KG1 (cell line): ENCODE measurements around the gene TMEM117.
"Not testable (repeated sequence)": the region's sequence is repeated elsewhere in the genome, so short reads cannot be mapped to it uniquely, and the experiment has no call there.

ENCODE experiments used
- DNase-seq: peaks from one replicate; lab custom pipeline; 2025; lab: John Stamatoyannopoulos, UW

TMEM117 gene

GRCh38 chr12:44025499-44025898 is 189.6 kb downstream of the TMEM117 start:
- DNase-seq: no peak

GRCh38 chr12:44026046-44026445 is 190.2 kb downstream of the TMEM117 start:
- DNase-seq: no peak

- not testable (repeated sequence) for DNase-seq
Observed at GRCh38 chr12:44026926-44027325, 191.0 kb downstream of the TMEM117 start.

- no peak for DNase-seq
Observed at GRCh38 chr12:44029194-44029593, 193.3 kb downstream of the TMEM117 start.

GRCh38 chr12:44031472-44032185 is 195.7 kb downstream of the TMEM117 start:
- DNase-seq: no peak

GRCh38 chr12:44034906-44035305 is 199.0 kb downstream of the TMEM117 start:
- no peak for DNase-seq

- no peak for DNase-seq
Observed at GRCh38 chr12:44036875-44037443, 201.1 kb downstream of the TMEM117 start.

- DNase-seq: no peak
Observed at GRCh38 chr12:44038411-44038810, 202.5 kb downstream of the TMEM117 start.

GRCh38 chr12:44044491-44044890 is 208.6 kb downstream of the TMEM117 start:
- DNase-seq: not testable (repeated sequence)

- DNase-seq: no peak
Observed at GRCh38 chr12:44046732-44047417, 211.0 kb downstream of the TMEM117 start.

GRCh38 chr12:44052554-44052953 is 216.7 kb downstream of the TMEM117 start:
- no peak for DNase-seq

GRCh38 chr12:44053549-44054127 is 217.8 kb downstream of the TMEM117 start:
- DNase-seq: no peak

GRCh38 chr12:44054281-44054680 is 218.4 kb downstream of the TMEM117 start:
- no peak for DNase-seq

GRCh38 chr12:44058366-44058765 is 222.5 kb downstream of the TMEM117 start:
- DNase-seq: no peak

GRCh38 chr12:44059476-44059875 is 223.6 kb downstream of the TMEM117 start:
- DNase-seq: no peak

- no peak for DNase-seq
Observed at GRCh38 chr12:44063671-44064070, 227.8 kb downstream of the TMEM117 start.

GRCh38 chr12:44076871-44077270 is 241.0 kb downstream of the TMEM117 start:
- DNase-seq: no peak

- DNase-seq: no peak
Observed at GRCh38 chr12:44077294-44077693, 241.4 kb downstream of the TMEM117 start.

GRCh38 chr12:44078273-44078672 is 242.4 kb downstream of the TMEM117 start:
- no peak for DNase-seq

GRCh38 chr12:44088647-44089046 is 252.8 kb downstream of the TMEM117 start:
- no peak for DNase-seq

- no peak for DNase-seq
Observed at GRCh38 chr12:44091948-44092606, 256.2 kb downstream of the TMEM117 start.

- DNase-seq: no peak
Observed at GRCh38 chr12:44098786-44099185, 262.9 kb downstream of the TMEM117 start.
